HCT116 (cell line): ENCODE data around the gene SPCS3. TPM values are rescaled to one million over a fixed set of nuclear protein-coding genes. Genes with fewer than 3 reads are reported as not detected.

ENCODE experiments used
- total RNA-seq: library from RNA; stranded (reverse); gene quantifications from one replicate; pipeline ENCODE4 v1.2.1, GENCODE V29; 2021; ENCODE audit not compliant: unreplicated experiment

Gene SPCS3
- total RNA-seq, 1 experiment from 2014 or later, result 135 TPM

Other genes with a start within 250 kb of the SPCS3 start
- 0.20 TPM for gene SPATA4, start 124.4 kb upstream of the SPCS3 start, total RNA-seq
- not detected for gene ASB5, start 50.7 kb upstream of the SPCS3 start, total RNA-seq